ENCODE measurements around the gene PPIL4. TPM values are rescaled to one million over a fixed set of nuclear protein-coding genes. Genes with fewer than 3 reads are reported as not detected.

PPIL4 gene
- total RNA-seq, 1 experiment from 2014 or later: 27.7 TPM

GRCh38 chr6:149503276-149503675 lies 42.6 kb downstream of the PPIL4 start:
- H3K27ac Mint-ChIP-seq: peak overlapping the region; percentile 41; the same call in 1 of the 2 replicates
- peaks cover 4% of the 10 kb centered on the region for H3K4me1 Mint-ChIP-seq
- no peaks in the 10 kb centered on the region for H3K9me3 Mint-ChIP-seq
- POLR2A ChIA-PET: interaction anchor here (0.6 kb wide), 1 partner anchor 142 kb away, joined by 3 read pairs; no protein-coding TSS in a partner anchor
- TF ChIP-seq TP53 (CRISPR knock-in tag; IDR thresholded peaks at IDR 0.05) (no peak), SOX15 (CRISPR knock-in tag; IDR thresholded peaks at IDR 0.05) (no peak), JUN (CRISPR knock-in tag; IDR thresholded peaks at IDR 0.05) (no peak), ZNF281 (CRISPR knock-in tag; IDR thresholded peaks at IDR 0.05) (no peak), FOXJ3 (CRISPR knock-in tag; IDR thresholded peaks at IDR 0.05; ENCODE audit: borderline replicate concordance) (no peak), ZNF423 (CRISPR knock-in tag; IDR thresholded peaks at IDR 0.05) (no peak), ZNF121 (CRISPR knock-in tag; IDR thresholded peaks at IDR 0.05) (no peak), HMGXB4 (CRISPR knock-in tag; IDR thresholded peaks at IDR 0.05) (no peak), ZNF416 (CRISPR knock-in tag; IDR thresholded peaks at IDR 0.05) (no peak), NR3C1 (CRISPR knock-in tag; conservative IDR thresholded peaks at IDR 0.05; ENCODE audit: low read depth) (no peak), ZNF425 (CRISPR knock-in tag; conservative IDR thresholded peaks at IDR 0.05) (no peak), CDX4 (CRISPR knock-in tag; IDR thresholded peaks at IDR 0.05; ENCODE audit: borderline replicate concordance) (no peak), MXD4 (CRISPR knock-in tag; IDR thresholded peaks at IDR 0.05; ENCODE audit: borderline replicate concordance) (no peak), EMX1 (CRISPR knock-in tag; IDR thresholded peaks at IDR 0.05) (no peak), MYBL2 (CRISPR knock-in tag; IDR thresholded peaks at IDR 0.05) (no peak)
- H3K36me3 Mint-ChIP-seq: peaks cover 3% of the 10 kb centered on the region; the same call in 1 of the 2 replicates
- CTCF ChIA-PET: no interaction called here
- no peaks in the 10 kb centered on the region for H3K27me3 Mint-ChIP-seq (ENCODE audit: low read depth)
- DNase-seq (ENCODE audit: low spot score): no peak
- no peak for ATAC-seq
- no peak overlapping the region for H3K4me3 Mint-ChIP-seq

GRCh38 chr6:149501768-149502167 lies 44.1 kb downstream of the PPIL4 start:
- POLR2A ChIA-PET: no interaction called here
- H3K9me3 Mint-ChIP-seq: no peaks in the 10 kb centered on the region
- no peak for DNase-seq (ENCODE audit: low spot score)
- peaks cover 3% of the 10 kb centered on the region; the same call in 1 of the 2 replicates for H3K36me3 Mint-ChIP-seq
- ATAC-seq: no peak
- H3K27ac Mint-ChIP-seq: no peak overlapping the region
- no peaks in the 10 kb centered on the region for H3K27me3 Mint-ChIP-seq (ENCODE audit: low read depth)
- CTCF ChIA-PET: no interaction called here
- H3K4me1 Mint-ChIP-seq: no peaks in the 10 kb centered on the region
- H3K4me3 Mint-ChIP-seq: no peak overlapping the region
- TF ChIP-seq ZMAT4 (CRISPR knock-in tag; IDR thresholded peaks at IDR 0.05) (no peak), PREB (CRISPR knock-in tag; IDR thresholded peaks at IDR 0.05; ENCODE audit: borderline replicate concordance) (no peak), ZNF121 (CRISPR knock-in tag; IDR thresholded peaks at IDR 0.05) (peak; percentile 72; the same call in 1 of the 2 replicates), CDX4 (CRISPR knock-in tag; IDR thresholded peaks at IDR 0.05; ENCODE audit: borderline replicate concordance) (no peak)

All from WTC11 (cell line).